ENCODE measurements around the gene ZBTB5. TPM values are rescaled to one million over a fixed set of nuclear protein-coding genes. Genes with fewer than 3 reads are reported as not detected.
"Not testable (repeated sequence)": the region's sequence is repeated elsewhere in the genome, so short reads cannot be mapped to it uniquely, and the experiment has no call there.

ZBTB5 gene
- total RNA-seq, 4 donors from 2014 or later, result 15.0 to 23.3 (median 20.5) TPM

DNA sequence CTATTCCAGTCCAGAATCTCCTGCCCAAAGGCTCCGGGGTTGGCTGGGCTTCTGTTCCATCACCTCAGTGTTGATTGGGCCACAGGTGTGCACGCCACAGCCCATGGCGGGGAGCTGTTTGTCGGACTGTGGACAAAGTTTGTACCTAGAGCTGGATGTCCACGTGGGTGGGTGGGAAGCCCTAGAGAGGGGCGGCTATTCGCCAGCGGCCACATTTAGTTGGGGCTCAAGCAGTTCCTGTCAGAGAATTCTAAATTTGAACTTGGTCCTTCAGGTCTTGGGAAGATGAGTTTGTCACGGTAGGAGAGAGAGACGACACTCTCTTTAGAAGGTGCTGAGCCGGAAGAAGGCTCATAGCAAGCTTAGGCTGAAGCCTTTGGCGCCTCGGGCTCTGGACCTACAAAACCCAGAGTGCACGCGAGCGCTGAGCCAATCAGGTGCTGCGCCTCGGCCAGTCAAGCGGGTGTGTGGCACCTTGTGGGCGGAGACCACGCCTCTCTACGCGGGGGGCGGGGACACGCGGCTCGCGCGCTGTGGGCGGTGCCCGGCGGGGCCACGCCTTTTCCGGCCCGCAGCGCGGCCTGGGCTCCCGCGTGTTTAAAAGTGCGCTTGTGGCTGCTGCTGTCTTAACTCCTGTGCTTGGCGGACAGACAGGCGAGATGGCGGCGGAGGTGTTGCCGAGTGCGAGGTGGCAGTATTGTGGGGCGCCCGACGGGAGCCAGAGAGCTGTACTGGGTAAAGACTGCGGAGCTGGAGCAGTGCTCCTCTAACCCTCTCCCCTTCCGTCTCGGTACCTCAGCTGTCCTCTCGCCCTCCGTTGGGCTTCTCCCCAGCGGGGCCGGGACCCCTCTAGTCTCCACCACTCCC, 20.4 kb upstream of the ZBTB5 start, which contains the start of gene POLR1E:
Gene POLR1E (plus strand): TSS at position 560 of the 867 bp plus-strand sequence. CDS start 100 bp downstream, at position 660.
- Histone ChIP-seq H3K27me3 (peaks cover 0 to 2% (median 0%) of the 10 kb centered on the region in 4 donors), H3K4me1 (peaks cover 21 to 42% (median 23%) of the 10 kb centered on the region in 3 donors), H3K9me3 (no peaks in the 10 kb centered on the region), H3K27ac (peak within 1 kb of the TSS; percentile 84 to 89 (median 88)), H3K36me3 (peaks cover 0 to 27% (median 0%) of the 10 kb centered on the region in 3 donors), H3K4me3 (peak within 1 kb of the TSS; percentile 58 to 92 (median 76))
- TF ChIP-seq POLR2A (IDR thresholded peaks at IDR 0.05), result peak in 3 of 4 donors; percentile 64 to 80 (median 76)
- TF ChIP-seq, protein P1, sequence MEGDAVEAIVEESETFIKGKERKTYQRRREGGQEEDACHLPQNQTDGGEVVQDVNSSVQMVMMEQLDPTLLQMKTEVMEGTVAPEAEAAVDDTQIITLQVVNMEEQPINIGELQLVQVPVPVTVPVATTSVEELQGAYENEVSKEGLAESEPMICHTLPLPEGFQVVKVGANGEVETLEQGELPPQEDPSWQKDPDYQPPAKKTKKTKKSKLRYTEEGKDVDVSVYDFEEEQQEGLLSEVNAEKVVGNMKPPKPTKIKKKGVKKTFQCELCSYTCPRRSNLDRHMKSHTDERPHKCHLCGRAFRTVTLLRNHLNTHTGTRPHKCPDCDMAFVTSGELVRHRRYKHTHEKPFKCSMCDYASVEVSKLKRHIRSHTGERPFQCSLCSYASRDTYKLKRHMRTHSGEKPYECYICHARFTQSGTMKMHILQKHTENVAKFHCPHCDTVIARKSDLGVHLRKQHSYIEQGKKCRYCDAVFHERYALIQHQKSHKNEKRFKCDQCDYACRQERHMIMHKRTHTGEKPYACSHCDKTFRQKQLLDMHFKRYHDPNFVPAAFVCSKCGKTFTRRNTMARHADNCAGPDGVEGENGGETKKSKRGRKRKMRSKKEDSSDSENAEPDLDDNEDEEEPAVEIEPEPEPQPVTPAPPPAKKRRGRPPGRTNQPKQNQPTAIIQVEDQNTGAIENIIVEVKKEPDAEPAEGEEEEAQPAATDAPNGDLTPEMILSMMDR (IDR thresholded peaks at IDR 0.05), result no peak
- DNase-seq, result peak; percentile 77
- intact Hi-C loops (cut with DNase I), result no loop called here
- 3 to 18% methylated on average over 13 to 29 of the region's 56 CpGs for WGBS, 2 donors

DNA sequence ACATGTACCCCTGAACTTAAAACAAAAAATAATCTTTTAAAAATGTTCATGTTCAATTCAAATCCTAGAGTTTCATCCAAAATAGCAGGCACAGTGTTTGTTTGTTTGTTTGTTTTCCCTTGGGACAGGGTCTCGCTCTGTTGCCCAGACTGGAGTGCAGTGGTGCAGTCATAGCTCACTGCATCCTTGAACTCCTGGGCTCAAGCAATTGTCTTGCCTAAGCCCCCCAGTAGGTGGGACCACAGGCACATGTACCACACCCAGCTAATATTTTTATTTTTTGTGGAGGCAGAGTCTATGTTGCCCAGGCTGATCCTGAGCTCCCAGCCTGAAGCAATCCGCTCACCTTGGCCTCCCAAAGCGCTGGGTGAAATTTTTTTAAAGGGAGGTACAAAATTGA, 15.5 kb upstream of the ZBTB5 start:
- TF ChIP-seq, protein P1 (IDR thresholded peaks at IDR 0.05), result no peak
- TF ChIP-seq POLR2A (IDR thresholded peaks at IDR 0.05), result no peak
- H3K4me3 ChIP-seq, result no peak overlapping the region
- H3K4me1 ChIP-seq, result peaks cover 0 to 14% (median 4%) of the 10 kb centered on the region in 3 donors
- H3K9me3 ChIP-seq, result no peaks in the 10 kb centered on the region
- peaks cover 0 to 13% (median 0%) of the 10 kb centered on the region in 4 donors for H3K27me3 ChIP-seq
- 74 to 90% methylated on average over 3 of the region's 3 CpGs for WGBS, 2 donors
- DNase-seq, result no peak
- no peaks in the 10 kb centered on the region for H3K36me3 ChIP-seq
- H3K27ac ChIP-seq, result no peak overlapping the region
- intact Hi-C loops (cut with DNase I), result no loop called here

DNA sequence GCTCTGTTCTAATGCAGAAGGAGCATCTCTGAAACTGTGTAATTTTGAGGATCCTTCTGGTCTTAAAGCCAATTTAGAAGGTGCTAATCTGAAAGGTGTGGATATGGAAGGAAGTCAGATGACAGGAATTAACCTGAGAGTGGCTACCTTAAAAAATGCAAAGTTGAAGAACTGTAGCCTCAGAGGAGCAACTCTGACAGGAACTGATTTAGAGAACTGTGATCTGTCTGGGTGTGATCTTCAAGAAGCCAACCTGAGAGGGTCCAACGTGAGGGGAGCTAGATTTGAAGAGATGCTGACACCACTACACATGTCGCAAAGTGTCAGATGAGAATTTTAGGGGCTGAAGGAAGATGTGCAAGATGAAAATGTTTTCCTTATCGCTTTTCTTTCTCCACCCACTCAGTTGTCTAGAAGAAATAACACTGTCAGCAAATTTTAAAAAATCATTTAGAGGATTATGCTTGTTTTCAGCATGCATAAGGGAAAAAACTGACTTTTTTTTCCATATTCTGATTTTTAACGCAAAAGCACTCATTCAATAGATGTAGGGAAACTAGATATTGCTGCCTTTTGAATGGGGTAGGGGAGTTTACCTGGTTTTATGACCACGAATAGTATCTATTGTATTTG, 12.9 kb upstream of the ZBTB5 start:
- 62 to 63% methylated on average over 5 of the region's 5 CpGs for WGBS, 2 donors
- intact Hi-C loops (cut with DNase I), result not testable (repeated sequence)

DNA sequence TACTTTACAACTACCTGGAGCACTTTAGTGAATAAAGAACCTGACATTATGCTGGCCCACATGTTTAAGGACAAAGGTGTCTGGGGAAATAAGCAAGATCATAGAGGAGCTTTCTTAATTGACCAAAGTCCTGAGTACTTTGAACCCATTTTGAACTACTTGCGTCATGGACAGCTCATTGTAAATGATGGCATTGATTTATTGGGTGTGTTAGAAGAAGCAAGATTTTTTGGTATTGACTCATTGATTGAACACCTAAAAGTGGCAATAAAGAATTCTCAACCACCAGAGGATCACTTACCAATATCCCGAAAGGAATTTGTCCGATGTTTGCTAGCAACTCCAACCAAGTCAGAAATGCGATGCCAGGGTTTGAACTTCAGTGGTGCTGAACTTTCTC, 12.2 kb upstream of the ZBTB5 start:
- H3K9me3 ChIP-seq; H3K27ac ChIP-seq; H3K4me3 ChIP-seq; DNase-seq; H3K36me3 ChIP-seq; intact Hi-C loops (cut with DNase I): not testable (repeated sequence)
- Histone ChIP-seq H3K27me3 (peaks cover 0 to 13% (median 0%) of the 10 kb centered on the region in 4 donors), H3K4me1 (peaks cover 0 to 13% (median 3%) of the 10 kb centered on the region in 3 donors)
- 79 to 82% methylated on average over 4 of the region's 4 CpGs for WGBS, 2 donors

More for the DNA sequence above, 12.9 kb upstream of the ZBTB5 start:
- not testable (repeated sequence) for H3K36me3 ChIP-seq, H3K4me1 ChIP-seq, H3K9me3 ChIP-seq, H3K4me3 ChIP-seq, DNase-seq, H3K27ac ChIP-seq
- peaks cover 0 to 13% (median 0%) of the 10 kb centered on the region in 4 donors for H3K27me3 ChIP-seq

DNA sequence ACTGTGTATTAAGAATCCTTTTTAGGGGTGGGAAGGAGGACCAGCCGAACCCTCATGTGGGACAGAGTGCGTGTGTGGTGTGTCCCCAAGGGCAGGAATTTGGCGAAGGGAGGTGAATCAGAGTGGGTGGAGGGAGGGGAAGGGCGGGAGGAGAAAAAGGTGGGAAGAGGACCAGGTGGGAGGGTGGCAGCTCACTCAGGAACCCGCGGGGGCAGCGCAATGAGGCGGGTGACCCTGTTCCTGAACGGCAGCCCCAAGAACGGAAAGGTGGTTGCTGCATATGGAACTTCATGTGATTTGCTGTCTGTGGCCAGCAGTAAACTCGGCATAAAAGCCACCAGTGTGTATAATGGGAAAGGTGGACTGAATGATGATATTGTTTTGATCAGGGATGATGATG, 11.7 kb upstream of the ZBTB5 start:
- no peak for TF ChIP-seq POLR2A (IDR thresholded peaks at IDR 0.05)
- TF ChIP-seq, protein P1 (IDR thresholded peaks at IDR 0.05), result no peak
- intact Hi-C loops (cut with DNase I), result no loop called here
- 69 to 74% methylated on average over 11 of the region's 11 CpGs for WGBS, 2 donors
- DNase-seq, result no peak
- Histone ChIP-seq H3K4me1 (peaks cover 1 to 14% (median 8%) of the 10 kb centered on the region in 3 donors), H3K27me3 (peaks cover 0 to 13% (median 0%) of the 10 kb centered on the region in 4 donors), H3K4me3 (no peak overlapping the region), H3K36me3 (no peaks in the 10 kb centered on the region), H3K9me3 (peaks cover 0 to 5% (median 5%) of the 10 kb centered on the region in 3 donors), H3K27ac (no peak overlapping the region)

DNA sequence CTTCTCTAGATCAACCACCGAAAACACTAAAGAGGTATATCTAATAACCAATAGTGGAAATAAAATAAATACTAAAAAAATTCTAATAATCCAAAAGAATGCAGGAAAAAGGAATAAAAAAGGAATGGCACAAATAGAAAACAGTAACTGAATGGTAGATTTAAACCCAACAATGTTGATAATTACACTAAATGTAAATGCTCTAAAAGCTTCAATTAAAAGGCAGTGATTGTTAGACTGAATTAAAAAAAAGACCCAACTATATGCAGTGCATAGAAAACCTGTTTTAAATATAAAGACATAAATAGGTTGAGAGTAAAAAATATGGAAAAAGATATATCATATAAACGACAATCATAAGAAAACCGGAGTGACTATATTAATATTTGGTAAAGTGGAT, 9.2 kb upstream of the ZBTB5 start:
- Histone ChIP-seq H3K4me1 (peaks cover 7 to 27% (median 9%) of the 10 kb centered on the region in 3 donors), H3K27ac (no peak overlapping the region), H3K36me3 (no peaks in the 10 kb centered on the region), H3K27me3 (peaks cover 0 to 11% (median 0%) of the 10 kb centered on the region in 4 donors), H3K4me3 (no peak overlapping the region), H3K9me3 (peaks cover 0 to 5% (median 5%) of the 10 kb centered on the region in 3 donors)
- TF ChIP-seq, protein P1 (IDR thresholded peaks at IDR 0.05), result no peak
- TF ChIP-seq POLR2A (IDR thresholded peaks at IDR 0.05), result no peak
- 88 to 92% methylated on average over 3 of the region's 3 CpGs for WGBS, 2 donors
- intact Hi-C loops (cut with DNase I), result no loop called here
- DNase-seq, result no peak

DNA sequence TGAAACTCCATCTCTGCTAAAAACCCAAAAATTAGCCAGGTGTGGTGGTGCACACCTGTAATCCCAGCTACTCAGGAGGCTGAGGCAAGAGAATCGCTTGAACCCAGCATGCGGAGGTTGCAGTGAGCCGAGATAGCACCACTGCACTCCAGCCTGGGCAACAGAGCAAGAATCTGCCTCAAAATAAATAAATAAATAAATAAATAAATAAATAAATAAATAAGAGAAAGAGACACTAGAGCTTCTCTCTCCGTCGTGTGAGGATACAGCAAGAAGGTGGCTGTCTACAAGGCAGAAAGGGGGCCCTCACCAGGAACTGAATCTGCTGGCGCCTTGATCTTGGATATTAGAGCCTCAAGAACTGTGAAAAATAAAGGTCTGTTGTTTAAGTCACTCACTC, 8.7 kb upstream of the ZBTB5 start:
- Histone ChIP-seq H3K4me1 (peaks cover 7 to 27% (median 9%) of the 10 kb centered on the region in 3 donors), H3K27me3 (peaks cover 0 to 11% (median 0%) of the 10 kb centered on the region in 4 donors)
- WGBS, 2 donors, result 65 to 66% methylated on average over 6 of the region's 6 CpGs
- intact Hi-C loops (cut with DNase I); H3K4me3 ChIP-seq; DNase-seq; H3K27ac ChIP-seq; H3K36me3 ChIP-seq; H3K9me3 ChIP-seq: not testable (repeated sequence)
